ENCODE results near the gene VPS18.

VPS18 gene

GRCh38 chr15:40936709-40937666 is 42.7 kb downstream of the VPS18 start:
- DNase-seq, result peak; percentile 47

DNA sequence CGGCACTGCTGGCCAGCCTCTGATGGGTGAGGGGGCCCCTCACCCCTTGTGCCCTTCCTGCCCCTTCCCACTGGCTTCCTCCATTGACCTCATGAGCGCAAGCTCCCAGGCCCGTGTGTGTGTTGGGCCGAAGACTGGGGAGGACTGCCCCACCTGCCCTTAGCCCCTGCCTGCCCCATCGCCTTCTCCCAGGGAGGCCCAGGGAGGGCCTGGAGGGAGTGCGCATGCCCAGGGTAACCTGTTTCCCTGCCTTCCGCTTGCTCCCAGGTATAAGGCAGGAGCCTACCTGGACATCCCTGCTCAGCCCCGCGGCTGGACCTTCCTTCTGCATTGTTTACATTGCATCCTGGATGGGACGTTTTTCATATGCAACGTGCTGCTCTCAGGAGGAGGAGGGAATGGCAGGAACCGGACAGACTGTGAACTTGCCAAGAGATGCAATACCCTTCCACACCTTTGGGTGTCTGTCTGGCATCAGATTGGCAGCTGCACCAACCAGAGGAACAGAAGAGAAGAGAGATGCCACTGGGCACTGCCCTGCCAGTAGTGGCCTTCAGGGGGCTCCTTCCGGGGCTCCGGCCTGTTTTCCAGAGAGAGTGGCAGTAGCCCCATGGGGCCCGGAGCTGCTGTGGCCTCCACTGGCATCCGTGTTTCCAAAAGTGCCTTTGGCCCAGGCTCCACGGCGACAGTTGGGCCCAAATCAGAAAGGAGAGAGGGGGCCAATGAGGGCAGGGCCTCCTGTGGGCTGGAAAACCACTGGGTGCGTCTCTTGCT is 43.7 kb downstream of the VPS18 start:
- DNase-seq, result peak; percentile 32

GRCh38 chr15:40938536-40938870 is 44.3 kb downstream of the VPS18 start:
- DNase-seq, result no peak

- no peak for DNase-seq
Observed at GRCh38 chr15:40940296-40940801, 46.1 kb downstream of the VPS18 start.

DNA sequence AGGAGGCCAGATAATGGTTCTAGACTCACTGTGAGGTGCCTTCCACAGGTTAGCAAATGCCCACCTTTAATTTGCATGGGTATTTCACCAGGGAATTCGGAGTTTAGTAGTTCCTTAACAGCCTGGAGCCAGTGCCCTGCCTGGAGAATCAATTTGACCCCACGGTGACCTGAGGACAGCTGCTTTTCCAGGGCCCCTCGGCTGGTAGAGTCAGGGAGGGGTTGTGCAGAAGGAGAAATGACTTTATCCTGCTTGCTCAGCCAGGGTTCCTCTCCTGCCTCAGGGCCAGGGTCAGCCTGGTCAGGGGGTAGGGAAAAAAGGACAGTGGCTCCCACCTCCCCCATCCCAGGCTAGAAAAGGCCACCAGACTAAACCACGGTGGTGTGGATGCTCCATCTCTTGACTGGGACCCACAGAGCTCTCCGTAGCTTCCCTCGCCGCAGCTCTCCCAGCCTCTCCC is 46.8 kb downstream of the VPS18 start:
- DNase-seq, result no peak

GRCh38 chr15:40941528-40942336 is 47.5 kb downstream of the VPS18 start:
- DNase-seq, result peak; percentile 66

DNA sequence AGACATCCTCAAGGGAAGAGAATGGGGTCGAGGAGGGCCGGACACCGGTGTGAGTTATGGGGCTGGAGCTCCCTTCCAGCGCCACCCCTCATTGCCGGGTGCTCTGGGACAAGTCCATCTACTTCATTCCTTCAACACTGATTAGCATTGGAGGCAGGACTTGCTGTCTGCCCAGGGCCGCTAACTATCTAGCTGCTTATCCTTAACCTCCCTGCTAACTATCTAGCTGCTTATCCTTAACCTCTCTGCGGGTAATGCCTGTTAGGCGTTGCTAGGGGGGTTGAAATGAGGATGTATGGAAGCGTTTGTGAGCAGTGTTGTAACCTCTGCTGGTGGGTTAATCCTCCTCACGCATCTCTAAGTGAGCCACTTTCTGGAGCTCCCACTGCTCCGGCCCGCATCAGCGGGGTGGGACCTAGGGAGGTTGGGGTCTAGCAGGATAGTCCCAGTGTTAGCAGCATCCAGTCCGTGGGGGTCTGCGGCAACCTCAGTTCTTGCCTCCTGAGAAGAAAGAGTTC is 48.1 kb downstream of the VPS18 start:
- no peak for DNase-seq

- no peak for DNase-seq
Observed at GRCh38 chr15:40942878-40943277, 48.6 kb downstream of the VPS18 start.

DNA sequence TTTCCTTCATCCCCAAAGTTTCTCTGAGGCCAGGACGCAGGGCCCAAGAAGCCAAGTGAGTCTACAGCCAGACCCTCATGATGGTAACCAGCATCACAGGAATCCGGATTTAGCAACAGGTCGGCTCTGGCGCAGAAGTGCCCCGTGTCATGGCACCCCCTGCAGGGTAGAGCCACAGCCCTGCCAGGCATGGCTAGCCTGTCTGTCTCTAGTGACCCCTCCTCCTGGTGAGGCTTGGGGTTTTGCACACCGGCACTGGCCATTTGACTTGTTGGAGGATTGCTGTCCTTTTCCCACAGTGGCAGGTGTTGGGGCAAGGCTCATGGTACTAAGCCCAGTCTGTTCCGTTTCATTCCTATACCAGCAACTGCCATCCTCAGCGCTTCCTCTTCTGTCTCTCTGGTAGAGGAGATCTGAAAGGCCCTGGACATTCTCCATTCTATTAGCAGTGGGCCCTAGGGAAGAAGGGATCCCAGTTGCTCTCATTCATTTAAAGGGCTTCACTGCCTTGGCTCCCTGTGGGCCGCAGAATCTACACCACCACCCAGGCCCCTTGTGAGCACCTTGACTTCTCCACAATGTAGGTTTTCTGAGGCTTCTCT is 49.6 kb downstream of the VPS18 start:
- DNase-seq, result no peak

GRCh38 chr15:40944510-40945296 is 50.5 kb downstream of the VPS18 start:
- DNase-seq, result no peak

DNA sequence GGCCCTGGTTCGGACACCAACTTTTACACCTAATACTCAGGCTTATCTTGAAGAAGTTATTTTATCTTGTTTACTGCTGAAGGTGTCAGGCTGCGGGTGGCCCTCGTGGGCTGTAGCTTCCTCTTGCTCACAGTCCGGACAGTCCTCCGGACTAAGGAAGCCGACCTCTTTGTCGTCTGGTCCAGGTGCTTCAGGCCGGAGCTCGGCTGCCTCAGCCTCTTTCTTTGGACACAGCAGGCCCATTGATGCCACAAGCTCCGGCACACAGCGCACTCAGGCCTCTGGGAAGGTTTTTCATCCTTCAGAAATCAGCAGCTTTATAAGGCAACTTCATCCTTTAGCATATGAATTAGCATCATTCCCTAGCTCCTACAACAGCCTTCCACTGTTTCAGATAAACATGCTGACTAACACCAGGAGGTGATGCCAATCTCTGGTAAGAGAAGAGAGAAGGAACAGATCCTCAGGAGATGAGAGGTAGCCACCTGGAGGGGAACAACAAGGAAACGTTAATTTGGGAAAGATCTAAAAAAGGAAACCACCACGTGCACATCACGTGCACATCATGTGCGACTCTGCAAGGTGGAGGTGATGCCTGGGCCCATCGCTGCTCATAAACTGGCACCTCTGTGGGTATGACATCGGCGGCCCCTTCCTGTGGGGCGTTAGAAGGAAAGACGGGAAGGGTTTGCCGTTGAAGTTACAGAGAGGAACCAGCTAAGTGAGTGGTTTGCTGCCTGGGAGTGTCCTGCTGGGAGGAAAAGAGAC is 54.6 kb downstream of the VPS18 start:
- DNase-seq, result no peak

DNA sequence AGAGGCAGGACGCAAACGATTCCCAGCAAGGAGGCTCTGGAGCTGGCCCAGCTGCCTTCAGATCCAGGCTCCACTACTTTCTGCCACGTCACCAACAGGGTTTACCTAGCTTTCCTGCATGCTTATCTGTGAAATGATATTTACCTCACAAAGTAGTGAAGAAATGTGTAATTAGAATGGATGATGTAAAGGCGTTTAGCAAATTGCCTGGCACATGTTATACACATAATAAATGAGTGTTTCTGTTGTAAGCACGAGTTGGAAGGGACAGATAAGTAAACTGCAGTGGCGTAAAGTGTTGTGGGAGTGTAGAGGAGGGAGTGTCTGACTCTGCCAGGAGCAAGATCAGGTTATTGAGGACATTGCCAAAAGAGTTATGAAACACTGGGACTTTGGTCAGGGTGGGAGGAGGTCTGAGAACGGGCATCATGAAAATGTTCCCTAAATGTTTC is 55.5 kb downstream of the VPS18 start:
- DNase-seq, result peak; percentile 37

- DNase-seq, result no peak
Observed at GRCh38 chr15:40951764-40952163, 57.5 kb downstream of the VPS18 start.

GRCh38 chr15:40952301-40952900 is 58.2 kb downstream of the VPS18 start:
- no peak for DNase-seq

GRCh38 chr15:40952901-40953712 is 58.9 kb downstream of the VPS18 start, which contains the start of gene CHAC1:
Gene CHAC1 (plus strand): TSS chr15:40953471. CDS start chr15:40953584, 113 bp downstream.
- peak; percentile 84 for DNase-seq

Data from NCI-H226 (cell line).